Neural crest cell (in vitro differentiated cells): ENCODE data around the gene ELOVL7. TPM values are rescaled to one million over a fixed set of nuclear protein-coding genes. Genes with fewer than 3 reads are reported as not detected.
A peak's percentile ranks its signal among the peaks of the same experiment; 100 is the strongest.

Experiments
- DNase-seq: peaks from one replicate; pipeline ENCODE4 v3.0.0; 2021; ENCODE audit warnings: low read depth, mixed read lengths, low spot score
- H3K27ac Mint-ChIP-seq: one replicate; pipeline ENCODE4 v1.8.0; 2021; ENCODE audit warnings: mild to moderate bottlenecking, mixed read lengths; ENCODE audit not compliant: unreplicated experiment
- H3K27me3 Mint-ChIP-seq: 2 replicates; pipeline ENCODE4 v1.8.0; 2021; ENCODE audit warnings: low read depth, mild to moderate bottlenecking, mixed read lengths
- H3K36me3 Mint-ChIP-seq: 2 replicates; pipeline ENCODE4 v1.8.0; 2021; ENCODE audit warnings: low read depth, mild to moderate bottlenecking, mixed read lengths
- H3K4me1 Mint-ChIP-seq: 2 replicates; pipeline ENCODE4 v1.8.0; 2021; ENCODE audit warnings: mixed read lengths
- H3K4me3 Mint-ChIP-seq: one replicate; pipeline ENCODE4 v1.8.0; 2021; ENCODE audit warnings: mild to moderate bottlenecking, mixed read lengths
- H3K9me3 Mint-ChIP-seq: 2 replicates; pipeline ENCODE4 v1.8.0; 2021; ENCODE audit warnings: mixed read lengths
- total RNA-seq: library from RNA; stranded (reverse); gene quantifications from 2 replicates; pipeline ENCODE4 v1.2.1, GENCODE V29; 2021
- TF ChIP-seq, protein P1 (sequence below): fragments of 200-600 bp; sonication (generic); conservative IDR thresholded peaks from 2 replicates; pipeline ENCODE4 v1.5.0; 2021; ENCODE audit warnings: antibody characterized with exemption, mild to moderate bottlenecking

The ELOVL7 gene
- total RNA-seq, 1 donor from 2014 or later = 0.42 TPM

DNA sequence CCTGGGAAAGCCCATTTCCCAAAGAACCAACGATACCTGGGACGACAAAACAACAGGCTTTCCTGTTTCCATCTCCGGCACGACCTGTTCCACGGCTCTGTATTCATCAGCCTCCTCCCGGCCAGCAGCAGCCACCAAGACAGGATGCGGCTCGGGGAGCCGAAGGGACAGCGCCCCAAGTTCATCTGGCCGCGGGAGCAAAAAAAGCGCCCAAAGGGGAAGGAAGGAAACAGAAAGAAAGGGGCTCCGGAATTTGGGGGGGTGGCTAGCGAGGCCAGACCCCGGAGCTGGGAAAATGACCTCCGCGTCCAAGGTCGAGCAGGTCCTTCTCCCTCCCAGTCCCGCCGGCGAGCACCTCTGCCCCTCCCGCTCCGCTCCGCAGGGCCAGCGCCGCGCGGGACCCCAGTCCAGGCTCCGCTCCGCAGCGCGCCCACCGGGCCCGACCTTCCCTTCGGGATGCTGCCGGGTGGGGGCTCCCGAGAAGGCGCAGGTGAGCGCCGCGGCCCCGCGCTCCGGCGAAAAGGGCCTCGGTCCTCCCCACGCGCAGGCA is 608 bp downstream of the ELOVL7 start:
- TF ChIP-seq, protein P1, sequence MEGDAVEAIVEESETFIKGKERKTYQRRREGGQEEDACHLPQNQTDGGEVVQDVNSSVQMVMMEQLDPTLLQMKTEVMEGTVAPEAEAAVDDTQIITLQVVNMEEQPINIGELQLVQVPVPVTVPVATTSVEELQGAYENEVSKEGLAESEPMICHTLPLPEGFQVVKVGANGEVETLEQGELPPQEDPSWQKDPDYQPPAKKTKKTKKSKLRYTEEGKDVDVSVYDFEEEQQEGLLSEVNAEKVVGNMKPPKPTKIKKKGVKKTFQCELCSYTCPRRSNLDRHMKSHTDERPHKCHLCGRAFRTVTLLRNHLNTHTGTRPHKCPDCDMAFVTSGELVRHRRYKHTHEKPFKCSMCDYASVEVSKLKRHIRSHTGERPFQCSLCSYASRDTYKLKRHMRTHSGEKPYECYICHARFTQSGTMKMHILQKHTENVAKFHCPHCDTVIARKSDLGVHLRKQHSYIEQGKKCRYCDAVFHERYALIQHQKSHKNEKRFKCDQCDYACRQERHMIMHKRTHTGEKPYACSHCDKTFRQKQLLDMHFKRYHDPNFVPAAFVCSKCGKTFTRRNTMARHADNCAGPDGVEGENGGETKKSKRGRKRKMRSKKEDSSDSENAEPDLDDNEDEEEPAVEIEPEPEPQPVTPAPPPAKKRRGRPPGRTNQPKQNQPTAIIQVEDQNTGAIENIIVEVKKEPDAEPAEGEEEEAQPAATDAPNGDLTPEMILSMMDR = no peak
- Mint-ChIP-seq H3K27me3 (peaks cover 73% of the 10 kb centered on the region), H3K4me3 (peak overlapping the region; percentile 79), H3K27ac (no peak overlapping the region), H3K4me1 (peaks cover 13% of the 10 kb centered on the region), H3K9me3 (no peaks in the 10 kb centered on the region), H3K36me3 (no peaks in the 10 kb centered on the region)
- peak; percentile 1 for DNase-seq

DNA sequence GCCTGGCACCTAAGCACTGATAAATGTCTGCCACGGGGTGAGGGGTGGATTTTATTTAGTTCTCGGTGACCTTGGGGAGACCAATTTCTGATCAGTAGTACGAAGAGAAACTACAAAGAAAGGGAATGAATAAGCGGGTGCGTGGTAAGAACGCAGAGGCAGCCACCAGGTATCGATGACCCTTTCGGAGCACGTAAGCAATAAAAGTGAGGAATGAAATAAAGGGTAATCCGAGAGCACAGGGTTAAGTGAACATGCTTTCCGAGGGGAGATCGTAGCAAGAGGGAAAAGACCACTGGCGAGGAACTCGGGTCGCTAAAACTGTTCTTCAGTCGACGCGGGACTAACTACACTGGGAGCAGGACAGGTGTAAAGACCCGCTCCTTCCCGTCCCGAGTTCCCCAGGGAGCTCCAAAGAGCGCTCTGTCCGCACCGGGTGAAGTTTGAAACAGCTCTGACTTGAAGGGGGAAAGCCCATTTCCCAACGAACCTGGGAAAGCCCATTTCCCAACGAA is 1.1 kb downstream of the ELOVL7 start:
- no peak for DNase-seq
- Mint-ChIP-seq H3K4me3 (peak overlapping the region; percentile 79), H3K27ac (no peak overlapping the region), H3K4me1 (peaks cover 13% of the 10 kb centered on the region), H3K9me3 (no peaks in the 10 kb centered on the region), H3K36me3 (no peaks in the 10 kb centered on the region), H3K27me3 (peaks cover 74% of the 10 kb centered on the region)
- TF ChIP-seq, protein P1 = no peak

DNA sequence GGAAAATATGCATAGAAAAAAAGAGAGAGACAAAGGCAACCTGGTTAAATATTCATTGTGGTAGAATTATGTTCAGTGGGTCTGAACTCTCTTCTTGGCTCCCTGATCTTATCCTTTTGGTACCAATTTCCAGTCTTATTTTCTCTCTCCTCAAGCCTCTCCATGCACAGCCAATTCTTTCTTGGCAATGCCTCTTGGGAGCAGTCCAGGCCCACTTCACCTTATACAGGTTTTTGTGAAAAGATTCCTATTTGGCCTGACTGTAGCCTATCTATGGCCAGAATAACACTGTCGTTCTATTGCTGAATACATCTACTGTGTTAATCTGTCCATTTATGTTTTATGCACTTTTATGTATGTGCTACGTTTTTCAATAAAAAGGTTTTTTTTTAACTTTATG is 2.7 kb downstream of the ELOVL7 start:
- Mint-ChIP-seq H3K27me3 (peaks cover 79% of the 10 kb centered on the region), H3K27ac (no peak overlapping the region), H3K36me3 (no peaks in the 10 kb centered on the region), H3K4me3 (no peak overlapping the region), H3K4me1 (peaks cover 13% of the 10 kb centered on the region), H3K9me3 (no peaks in the 10 kb centered on the region)
- TF ChIP-seq, protein P1 = no peak
- DNase-seq = no peak

DNA sequence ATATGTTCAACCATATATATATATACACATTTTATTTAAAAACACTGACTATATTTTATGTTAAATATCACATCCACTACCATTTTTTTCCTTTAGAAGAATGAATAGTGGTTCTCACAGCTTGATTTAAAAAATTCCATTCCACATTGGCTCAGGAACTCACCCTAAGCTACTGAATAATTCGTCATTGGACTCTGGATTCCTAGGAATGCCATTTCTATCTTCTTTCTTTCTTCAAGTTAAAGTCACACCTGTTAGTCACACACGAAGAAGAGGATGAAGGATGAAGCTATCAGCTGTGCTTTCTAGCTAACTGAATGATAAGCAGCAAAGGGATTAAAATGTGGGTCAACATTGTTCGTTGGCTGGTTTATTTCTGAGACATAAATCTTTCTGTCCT is 7.9 kb downstream of the ELOVL7 start:
- Mint-ChIP-seq H3K27ac (no peak overlapping the region), H3K9me3 (no peaks in the 10 kb centered on the region), H3K27me3 (peaks cover 37% of the 10 kb centered on the region), H3K36me3 (no peaks in the 10 kb centered on the region), H3K4me1 (no peaks in the 10 kb centered on the region), H3K4me3 (no peak overlapping the region)
- no peak for DNase-seq
- TF ChIP-seq, protein P1 = no peak

DNA sequence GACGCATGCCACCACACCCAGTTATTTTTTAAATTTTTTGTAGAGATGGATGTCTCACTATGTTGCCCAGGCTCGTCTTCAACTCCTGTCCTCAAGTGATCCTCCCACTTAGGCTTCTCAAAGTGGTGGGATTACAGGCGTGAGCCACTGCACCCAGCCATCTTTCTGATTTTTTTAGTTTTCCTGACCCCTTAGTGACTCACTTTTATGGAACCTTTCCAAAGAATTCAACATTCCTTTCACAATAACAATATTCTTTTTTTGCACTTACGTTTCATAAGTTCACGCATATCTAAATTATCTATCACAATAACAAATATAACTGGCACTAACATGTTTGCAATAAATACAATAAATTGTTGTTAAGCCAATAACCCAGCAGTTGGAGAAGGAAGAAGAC is 8.5 kb downstream of the ELOVL7 start:
- Mint-ChIP-seq H3K27ac (no peak overlapping the region), H3K27me3 (peaks cover 34% of the 10 kb centered on the region), H3K9me3 (no peaks in the 10 kb centered on the region), H3K4me3 (no peak overlapping the region), H3K4me1 (no peaks in the 10 kb centered on the region), H3K36me3 (no peaks in the 10 kb centered on the region)
- no peak for DNase-seq
- TF ChIP-seq, protein P1 = no peak
